Sciatic nerve (tissue), 2 donors: Measurements from ENCODE around the gene RRM2. TPM values are rescaled to one million over a fixed set of nuclear protein-coding genes. Genes with fewer than 3 reads are reported as not detected.

ENCODE experiments used
- ATAC-seq: fragments of 200-7000 bp; cut with Tn5 transposase; one replicate; pipeline ENCODE4 v1.9.1; 2020; ENCODE audit warnings: mild to moderate bottlenecking, moderate library complexity
- DNase-seq: peaks from one replicate; pipeline ENCODE4 v3.0.0-alpha.2; 2020; ENCODE audit warnings: low spot score
- intact Hi-C: fragments of 100-400 bp; cut with DNase I; formaldehyde crosslinking; loops from one replicate; pipeline ENCODE4 v1.14.2; 2022
- total RNA-seq: library from RNA; stranded (reverse); fragmentation: NEBNext Ultra II Directional; extraction: Animal tissue kit (Norgen Biotek cat#: 25700); gene quantifications from one replicate; pipeline ENCODE4 v1.2.1, GENCODE V29; 2021
- donor health status: DM: no; HTN: no; CAD: no.
- donor health status: DM: no; HTN: no; CAD: no.

Gene RRM2
- total RNA-seq, 1 donor from 2014 or later = 1.0 TPM

DNA sequence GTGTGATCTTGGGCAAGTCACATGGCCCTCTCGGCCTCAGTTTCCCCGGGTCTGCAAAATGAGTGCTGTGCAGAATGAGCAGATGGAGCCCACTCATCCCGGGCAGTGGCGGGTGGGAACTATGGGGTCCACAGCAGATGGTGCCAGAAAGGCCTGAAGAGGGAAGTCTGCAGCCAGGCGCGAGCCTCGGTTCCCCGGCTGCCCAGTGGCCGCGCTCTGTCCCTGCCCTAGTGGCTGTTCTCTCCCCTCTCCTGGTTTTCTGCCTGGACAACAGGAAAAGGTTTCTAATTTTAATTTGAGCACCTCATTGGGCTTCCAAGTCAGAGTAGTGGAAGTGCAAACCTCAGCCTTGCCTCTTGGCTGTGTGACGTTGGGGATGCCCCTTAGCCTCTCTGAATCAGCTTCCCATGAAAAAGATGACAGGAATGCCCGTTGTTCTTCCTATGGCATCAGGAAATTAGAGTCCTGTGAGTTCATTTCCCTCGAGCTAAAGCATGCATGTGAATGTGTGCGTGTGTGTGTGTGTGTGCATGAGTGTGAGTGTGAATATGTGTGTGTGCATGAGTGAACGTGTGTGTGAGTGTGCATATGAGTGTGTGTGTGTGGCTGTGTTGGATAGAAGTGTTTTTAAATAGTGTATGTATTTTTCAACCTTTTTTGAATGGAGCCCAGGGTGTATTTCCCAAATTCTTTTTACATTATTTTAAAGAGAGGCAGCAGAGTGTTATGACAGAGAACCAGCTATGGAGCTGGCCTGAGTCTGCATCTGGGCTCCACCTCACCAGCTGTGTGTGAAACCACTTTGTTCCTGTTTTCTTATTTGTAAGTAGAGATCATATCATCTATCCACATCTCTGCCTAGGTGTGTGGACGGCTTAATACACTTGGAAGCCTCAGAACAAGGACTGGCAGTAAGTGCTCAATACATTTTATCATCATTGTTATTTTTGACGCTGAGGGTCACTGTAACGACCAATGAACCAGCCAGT lies 41.3 kb downstream of the RRM2 start:
- intact Hi-C loops = loop anchor here (5.0 kb wide), 2 partner anchors 1166 to 1571 kb away; no protein-coding TSS in a partner anchor
- no peak for DNase-seq
- ATAC-seq = no peak

DNA sequence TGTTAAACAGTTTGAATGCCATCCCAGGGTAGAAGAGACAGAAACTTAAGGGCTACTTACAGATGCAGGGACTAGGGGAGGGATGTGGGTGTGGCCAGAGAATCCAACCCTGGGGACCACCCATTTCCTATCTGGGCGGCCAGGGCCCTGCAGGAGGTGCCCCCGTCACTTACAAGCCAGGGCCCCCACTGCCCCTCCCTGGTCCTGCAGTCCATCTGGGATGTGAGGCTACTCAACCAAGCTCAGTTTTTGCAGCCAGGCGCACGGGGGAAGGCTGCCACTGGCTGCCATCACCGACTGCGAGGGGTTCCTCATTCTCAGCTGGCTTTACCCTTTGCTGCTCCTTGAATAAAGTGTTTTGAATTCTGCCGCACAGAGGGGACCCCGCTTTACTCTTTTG lies 42.1 kb downstream of the RRM2 start:
- intact Hi-C loops = loop anchor here (5.0 kb wide), 2 partner anchors 1167 to 1572 kb away; no protein-coding TSS in a partner anchor
- ATAC-seq = no peak
- no peak for DNase-seq

DNA sequence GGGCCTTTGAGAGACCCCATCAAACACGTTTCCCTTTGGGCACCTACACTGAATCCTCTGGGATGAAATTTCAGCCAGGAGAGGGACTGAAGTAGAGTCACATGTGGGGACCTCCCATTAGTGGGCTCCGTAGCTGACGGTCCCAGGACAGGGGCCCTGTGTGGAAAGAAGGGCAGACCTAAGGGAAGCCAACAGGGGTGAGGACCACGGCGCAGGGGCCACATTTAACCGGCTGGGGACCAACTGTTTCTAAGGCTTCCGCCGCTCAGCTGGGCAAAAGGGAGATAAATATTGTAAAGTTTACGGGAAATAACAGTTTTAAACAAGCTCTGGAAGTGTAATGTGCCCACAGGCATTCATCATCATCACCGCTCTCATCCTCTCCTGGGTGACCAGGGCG lies 42.7 kb downstream of the RRM2 start:
- intact Hi-C loops = no loop called here
- no peak for ATAC-seq

DNA sequence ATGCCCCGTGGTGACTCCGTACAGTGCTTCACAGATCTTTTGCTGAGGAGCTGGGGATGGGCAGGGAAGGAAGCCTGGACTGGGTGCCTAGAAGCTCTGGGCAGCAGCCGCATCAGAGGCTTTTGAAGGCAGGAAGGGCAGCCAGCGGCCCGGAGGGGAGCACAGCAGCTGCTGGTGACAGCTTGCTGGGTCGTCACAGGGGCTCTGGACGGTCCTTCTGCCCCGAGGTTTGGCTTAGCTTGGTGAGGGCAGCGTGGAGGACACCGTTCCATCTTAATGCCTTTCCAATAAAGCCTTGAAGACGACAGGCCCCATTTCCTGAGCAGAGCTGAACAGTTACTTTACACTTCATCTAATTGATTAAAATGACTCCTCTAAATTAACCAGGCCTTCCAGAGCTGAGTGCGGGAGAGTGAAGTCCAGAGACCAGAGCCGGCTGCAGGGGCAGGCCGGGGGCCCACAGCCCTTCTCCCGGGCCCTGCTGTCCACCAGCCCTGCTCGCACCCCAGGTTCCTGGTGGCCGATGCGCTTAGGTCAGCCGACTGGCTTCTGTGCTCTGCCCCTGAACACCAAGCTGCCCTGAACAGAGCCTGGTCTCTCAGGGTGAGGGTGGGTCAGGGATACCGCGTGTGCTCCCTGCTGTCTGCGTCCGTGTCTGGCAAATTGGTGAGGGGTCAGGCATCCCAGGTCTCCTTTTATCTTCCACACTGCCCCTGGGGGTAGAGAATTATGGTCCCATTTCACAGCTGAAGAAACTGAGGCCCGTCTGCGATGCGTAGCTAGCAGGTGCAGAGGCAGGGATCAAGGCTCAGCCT lies 43.5 kb downstream of the RRM2 start:
- intact Hi-C loops = no loop called here
- DNase-seq (no peak), ATAC-seq (no peak)

More for the DNA sequence above, 42.7 kb downstream of the RRM2 start:
- DNase-seq = no peak

DNA sequence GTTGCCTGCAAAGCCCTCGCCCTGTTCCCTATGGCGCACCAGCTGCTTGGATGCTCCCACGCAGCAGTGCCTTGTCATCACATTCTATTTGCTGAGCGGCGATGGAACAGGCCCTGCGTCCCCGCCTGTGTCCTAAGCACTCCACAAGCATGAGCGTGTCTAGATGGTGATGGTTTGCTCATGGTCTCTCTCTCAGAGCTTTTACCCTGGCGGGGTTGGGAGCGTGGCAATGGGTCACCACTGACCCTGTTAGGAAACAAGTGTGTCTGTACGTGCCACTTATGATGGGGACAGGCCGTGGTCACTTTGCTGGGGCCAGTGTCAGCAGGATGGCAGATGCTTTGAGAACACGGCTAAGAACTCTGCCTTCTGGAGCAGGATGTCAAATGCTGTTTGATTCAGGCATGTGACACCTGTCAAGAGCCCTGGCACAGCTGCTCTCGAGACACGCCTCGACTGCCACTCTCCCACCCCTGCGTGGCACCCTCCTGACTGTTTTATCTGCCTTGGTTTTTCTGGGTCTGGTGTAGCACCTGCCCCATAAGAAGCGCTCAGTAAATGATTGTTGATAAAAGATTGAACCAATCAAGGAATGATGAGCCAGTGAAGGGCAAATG lies 44.2 kb downstream of the RRM2 start:
- no peak for DNase-seq
- intact Hi-C loops = no loop called here
- no peak for ATAC-seq

DNA sequence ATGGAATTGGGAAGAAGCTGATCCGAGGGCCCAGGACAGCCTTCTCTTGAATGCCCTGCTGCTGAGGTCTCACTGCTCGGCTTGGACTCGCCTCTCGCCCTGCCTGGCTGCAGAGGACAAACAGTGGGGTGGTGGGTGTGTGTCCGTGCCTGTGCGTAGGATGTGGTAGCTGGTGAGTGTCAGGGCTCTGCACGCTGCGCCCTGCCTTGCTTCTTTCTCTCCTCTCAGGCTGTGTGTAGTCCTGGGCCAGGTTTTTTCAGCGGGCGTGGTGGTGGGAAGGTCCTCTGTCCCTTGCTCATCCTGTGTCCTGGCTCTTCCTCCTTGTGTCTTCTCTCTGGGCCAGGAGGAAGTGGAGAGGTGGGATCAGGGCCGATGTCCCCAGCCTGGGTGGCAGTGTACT lies 44.8 kb downstream of the RRM2 start:
- intact Hi-C loops = no loop called here
- DNase-seq = no peak
- ATAC-seq = no peak

DNA sequence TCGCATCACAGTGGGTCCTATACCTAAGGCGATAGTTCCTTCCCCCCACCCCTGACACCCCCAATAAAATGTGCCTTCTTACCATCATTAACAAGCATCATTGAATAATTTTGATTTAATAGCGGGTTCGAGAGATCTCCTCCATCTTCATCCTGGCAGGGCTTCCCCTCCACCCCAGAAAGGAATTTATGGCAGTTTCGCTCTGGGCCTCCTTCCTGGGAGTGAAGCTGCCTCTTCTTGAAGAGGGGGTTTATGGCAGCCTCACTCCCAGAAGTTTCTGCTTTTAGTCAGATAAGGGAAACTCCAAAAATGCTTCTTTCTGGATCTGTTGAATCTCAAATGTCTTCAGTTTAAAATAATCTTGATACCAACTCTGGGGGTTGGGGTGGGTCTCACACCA lies 45.7 kb downstream of the RRM2 start:
- DNase-seq (no peak), ATAC-seq (no peak)
- intact Hi-C loops = no loop called here

DNA sequence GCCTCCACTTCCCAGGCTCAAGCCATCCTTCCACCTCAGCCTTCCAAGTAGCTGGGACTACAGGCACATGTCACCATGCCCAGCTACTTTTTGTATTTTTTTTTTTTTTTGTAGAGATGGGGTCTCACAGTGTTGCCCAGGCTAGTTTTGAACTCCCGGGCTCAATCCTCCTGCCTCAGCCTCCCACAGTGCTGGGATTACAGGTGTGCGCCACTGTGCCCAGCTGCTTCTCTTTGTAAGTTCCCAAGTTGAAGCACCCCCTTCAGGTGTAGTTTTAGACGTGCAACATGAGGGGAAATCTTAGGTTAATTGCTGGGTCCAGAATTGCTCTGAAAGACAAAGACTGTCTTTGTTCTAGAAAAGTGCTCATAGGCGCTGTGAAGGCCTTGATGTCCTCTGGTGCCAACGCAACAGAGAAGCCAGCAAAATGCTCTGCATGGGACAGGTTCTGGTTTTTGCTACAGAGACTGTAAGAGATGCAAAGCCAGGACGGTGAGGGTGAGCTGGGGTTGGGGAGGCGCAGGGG lies 46.6 kb downstream of the RRM2 start:
- ATAC-seq (no peak), DNase-seq (no peak)
- intact Hi-C loops = no loop called here

DNA sequence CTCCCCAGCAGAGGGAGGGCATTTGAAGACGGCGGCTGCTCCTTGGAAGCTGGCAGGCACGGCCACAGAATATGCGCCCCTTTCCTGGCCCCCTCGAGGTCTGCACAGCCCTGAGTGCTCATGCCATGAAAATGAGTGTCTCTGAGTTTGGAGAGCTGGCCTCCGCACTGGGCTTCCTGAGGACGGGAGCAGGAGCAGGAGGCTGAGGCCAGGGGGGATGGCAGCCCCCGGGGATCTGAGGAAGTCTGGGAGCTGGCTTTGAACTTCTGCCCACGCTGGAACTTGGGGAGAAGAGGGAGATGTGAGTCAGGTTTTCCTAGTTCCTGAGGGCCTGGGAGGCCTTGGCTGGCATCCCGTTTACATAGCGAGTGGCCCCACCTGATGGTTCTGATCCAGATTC lies 47.0 kb downstream of the RRM2 start:
- DNase-seq (no peak), ATAC-seq (no peak)
- intact Hi-C loops = no loop called here

DNA sequence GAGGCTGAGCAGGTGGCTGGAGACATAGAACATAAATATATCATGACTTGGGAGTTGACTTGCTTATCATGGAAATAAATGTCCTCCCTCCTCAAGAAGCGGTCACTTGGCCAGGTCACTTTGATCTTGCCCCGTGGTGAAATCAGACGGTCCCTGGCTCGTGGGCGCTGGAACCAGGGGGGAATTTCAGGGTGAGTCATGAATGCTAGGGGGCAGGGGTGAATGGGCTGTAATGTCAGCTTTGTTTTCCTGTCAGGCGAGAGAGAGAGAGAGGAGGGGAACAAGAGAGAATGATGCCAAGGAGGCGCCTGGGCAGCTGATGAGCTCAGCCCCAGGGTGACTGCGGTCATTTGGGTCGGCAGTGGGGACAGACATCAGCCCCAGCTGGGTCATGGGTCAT lies 47.7 kb downstream of the RRM2 start:
- ATAC-seq = no peak

DNA sequence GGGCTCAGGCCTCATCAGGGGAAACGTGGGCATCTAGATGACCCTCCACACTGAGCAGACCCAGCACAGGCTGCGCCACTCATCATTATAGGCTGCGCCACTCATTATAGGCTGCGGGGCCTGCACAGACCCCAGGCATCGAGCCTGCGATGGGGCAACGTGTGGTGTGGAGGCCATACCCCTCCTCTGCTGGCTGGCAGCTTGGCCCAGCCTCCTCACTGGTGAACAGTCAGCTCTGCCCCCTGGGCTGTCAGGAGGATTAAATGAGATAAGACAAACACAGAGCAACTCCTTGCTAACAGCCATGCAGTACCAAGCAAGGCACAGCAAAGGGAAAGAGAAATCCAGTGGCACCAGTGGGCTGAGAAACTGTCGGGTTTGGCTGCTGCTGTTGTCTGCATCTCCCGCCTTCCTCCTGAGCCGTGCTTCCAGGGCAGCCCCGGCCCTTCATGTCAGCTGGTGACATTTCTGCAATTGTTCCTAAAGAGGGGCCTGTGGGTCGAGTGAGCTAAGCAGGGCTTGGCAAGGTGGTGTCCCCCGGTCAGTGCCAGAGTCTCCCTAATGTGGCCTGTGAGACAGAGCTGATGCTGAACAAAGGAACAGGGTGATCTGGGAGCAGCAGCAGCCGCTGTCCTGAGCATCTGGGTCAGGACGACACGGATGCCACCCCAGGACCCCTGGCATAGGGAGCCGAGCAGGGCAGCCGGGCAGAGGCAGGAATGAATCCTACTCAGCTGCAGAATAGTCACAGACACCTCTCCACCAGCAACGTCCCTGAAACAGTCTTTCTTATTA lies 48.7 kb downstream of the RRM2 start:
- ATAC-seq = no peak
- no peak for DNase-seq
- intact Hi-C loops = no loop called here

More for the DNA sequence above, 47.7 kb downstream of the RRM2 start:
- intact Hi-C loops = no loop called here
- DNase-seq = no peak

DNA sequence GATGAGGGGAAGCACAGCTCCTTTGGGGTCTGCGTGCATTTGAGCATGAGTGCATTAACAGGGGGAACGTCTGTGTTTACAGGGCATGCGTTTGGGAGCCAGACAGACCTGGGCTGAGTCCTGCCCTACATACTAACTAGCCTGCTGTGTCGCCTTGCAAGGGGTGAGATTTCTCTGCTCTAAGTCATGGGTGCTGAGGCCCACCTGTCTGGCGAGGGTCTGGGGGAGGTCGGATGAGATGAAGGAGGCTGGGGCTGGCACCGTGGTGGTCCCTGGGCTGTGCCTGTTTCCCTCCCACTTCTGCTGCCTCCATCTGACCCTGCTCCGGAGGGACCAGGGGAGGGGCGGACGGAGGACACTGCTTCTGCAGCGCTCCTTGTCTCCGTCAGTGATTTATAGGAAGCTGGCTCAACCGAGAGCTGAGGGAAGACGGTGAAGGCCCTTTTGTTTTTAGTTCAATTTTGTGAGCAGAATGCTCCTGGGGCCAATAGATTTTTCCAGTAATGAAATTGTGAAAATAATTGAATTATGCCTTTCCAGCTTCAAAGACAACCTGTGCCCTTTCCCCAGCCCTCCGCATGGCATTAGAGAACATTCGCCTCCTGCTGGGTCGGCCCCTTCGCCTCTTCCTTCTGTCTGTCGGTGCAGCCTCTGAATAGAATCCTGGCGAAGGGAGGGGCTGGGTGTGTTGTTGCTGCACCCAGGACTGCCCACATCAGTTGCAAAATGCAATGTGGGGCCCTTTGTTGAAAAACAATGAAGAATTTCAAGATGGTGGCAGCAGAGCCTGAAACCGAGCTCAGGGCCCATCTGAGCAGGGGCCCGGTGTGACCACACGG lies 49.7 kb downstream of the RRM2 start:
- intact Hi-C loops = no loop called here
- no peak for ATAC-seq

DNA sequence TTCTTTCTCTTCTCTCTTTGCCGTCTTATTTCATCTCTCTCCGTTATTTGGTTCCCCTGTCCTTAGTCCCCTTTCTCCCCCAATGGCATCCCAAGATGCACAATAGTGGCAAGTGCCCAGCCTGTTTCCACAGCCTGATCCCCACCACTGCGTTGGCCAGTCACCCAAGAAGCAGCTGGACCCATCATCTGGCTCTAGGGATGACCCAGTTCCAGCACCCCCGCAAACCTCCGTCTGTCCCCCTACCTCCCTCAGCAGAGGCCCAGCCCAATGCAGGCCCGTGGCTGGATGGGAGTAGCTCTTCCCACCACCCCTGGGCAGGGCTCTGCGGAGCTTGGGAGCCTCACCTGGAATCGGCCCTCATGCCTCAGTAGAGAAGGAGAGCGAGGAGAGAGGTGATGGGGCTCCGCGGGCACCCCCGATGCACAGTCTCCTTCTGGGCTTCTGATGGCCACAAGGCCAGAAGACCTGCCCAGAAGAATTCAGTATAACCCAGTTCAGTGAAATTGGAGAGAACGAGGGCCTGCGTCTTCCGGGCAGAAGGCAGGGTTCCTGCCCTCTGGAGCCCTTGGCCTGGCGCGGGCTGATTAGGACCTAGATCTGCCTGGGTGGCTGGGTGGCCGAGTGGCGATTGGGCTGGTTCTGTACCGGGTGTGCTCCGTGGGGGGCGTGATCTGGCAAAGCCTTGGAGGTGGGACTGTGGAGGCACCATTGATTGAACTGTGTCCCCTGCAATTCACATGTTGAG lies 50.9 kb downstream of the RRM2 start:
- no peak for ATAC-seq
- intact Hi-C loops = no loop called here

More for the DNA sequence above, 49.7 kb downstream of the RRM2 start:
- no peak for DNase-seq

DNA sequence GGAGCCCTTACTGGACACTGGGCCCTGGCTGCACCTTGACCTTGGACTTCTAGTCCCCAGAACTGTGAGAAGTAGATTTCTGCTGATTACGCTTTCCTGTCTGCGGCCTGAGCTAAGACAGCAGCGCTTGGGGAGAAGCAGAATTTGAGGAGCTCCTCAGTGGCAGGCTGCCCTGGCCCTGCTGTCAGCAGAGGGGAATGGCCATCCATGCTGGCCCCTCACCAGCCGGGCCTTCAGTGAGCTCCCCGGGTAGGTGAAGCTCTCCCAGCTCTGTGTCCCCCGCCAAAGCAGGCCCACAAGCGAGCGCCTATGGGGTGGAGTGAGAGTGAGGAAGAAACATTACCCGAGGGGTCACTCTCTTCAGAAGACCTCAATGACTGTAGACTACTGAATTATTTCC lies 51.6 kb downstream of the RRM2 start:
- intact Hi-C loops = no loop called here
- no peak for ATAC-seq
- DNase-seq = no peak

More for the DNA sequence above, 50.9 kb downstream of the RRM2 start:
- no peak for DNase-seq

DNA sequence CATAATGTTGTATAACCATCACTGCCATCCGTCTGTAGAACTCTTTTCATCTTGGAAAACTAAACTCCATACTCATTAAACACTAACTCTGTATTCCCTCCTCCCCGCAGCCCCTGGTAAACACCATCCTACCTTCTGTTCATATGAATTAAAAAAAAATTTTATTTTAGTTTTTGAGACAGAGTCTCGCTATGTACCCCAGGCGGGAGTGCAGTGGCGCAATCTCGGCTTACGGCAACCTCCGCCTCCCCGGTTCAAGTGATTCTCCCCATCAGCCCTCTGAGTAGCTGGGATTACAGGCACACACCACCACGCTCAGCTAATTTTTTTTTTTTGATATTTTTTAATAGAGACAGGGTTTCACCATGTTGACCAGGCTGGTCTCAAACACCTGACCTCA lies 52.9 kb downstream of the RRM2 start:
- DNase-seq (no peak), ATAC-seq (no peak)
- intact Hi-C loops = no loop called here

DNA sequence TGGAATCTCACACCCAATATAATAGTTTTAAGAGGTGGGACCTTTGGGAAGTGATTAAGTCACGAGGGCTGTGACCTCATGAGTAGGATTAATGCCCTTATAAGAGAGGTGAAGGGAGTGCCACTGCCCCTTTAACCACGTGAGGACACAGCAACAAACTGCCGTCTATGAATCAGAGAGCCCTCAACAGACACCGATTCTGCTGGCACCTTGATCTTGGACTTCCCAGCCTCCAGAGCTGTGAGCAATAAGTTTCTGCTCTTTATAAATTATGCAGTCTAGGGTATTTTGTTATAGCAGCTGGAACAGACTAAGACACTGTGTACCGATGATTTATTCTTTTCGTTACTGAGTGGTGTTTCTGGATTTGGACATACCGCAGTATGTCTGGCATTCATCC lies 56.2 kb downstream of the RRM2 start:
- DNase-seq (no peak), ATAC-seq (no peak)
- intact Hi-C loops = no loop called here

DNA sequence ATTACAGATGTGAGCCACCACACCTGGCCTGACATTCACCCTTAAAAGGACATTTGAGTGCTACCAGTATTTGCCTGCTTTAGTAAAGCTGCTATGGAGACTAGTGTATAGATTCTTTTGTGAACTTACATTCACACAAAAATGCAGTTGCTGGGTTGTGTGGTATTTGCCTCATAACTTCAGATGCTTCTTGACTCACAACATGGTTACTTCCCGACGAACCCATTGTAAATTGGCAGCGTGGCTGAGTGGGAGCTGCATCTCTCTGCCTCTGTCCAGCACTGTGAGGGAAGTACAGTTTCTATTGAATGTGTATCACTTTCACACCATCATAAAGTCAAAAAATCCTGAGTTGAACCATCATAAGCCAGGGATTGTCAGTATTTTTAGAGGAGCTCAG lies 56.9 kb downstream of the RRM2 start:
- DNase-seq (no peak), ATAC-seq (no peak)
- intact Hi-C loops = no loop called here
